Fibroblast of lung (primary cell): ENCODE data around the gene RNASE1. TPM values are rescaled to one million over a fixed set of nuclear protein-coding genes. Genes with fewer than 3 reads are reported as not detected.

Source experiments
- DNase-seq, 2 donors: peaks; one replicate each; pipeline versions ENCODE4 v3.0.0 to v3.0.0-alpha.2; 2010; ENCODE audit warnings: low read depth in 2 of 2
- H2AFZ ChIP-seq: 2 replicates; pipeline ENCODE4 v1.5.1; 2012; ENCODE audit warnings: low read length, control low read depth, inconsistent platforms
- H3K27ac ChIP-seq: 2 replicates; pipeline ENCODE4 v1.5.1; 2011; ENCODE audit warnings: low read length, control low read depth; ENCODE audit not compliant: insufficient read depth
- H3K27me3 ChIP-seq: 2 replicates; pipeline ENCODE4 v1.5.1; 2011; ENCODE audit warnings: mild to moderate bottlenecking, low read length; ENCODE audit not compliant: control insufficient read depth, insufficient read depth
- H3K36me3 ChIP-seq: 2 replicates; pipeline ENCODE4 v1.5.1; 2011; ENCODE audit warnings: low read length; ENCODE audit not compliant: control insufficient read depth, insufficient read depth
- H3K4me1 ChIP-seq: 2 replicates; pipeline ENCODE4 v1.5.1; 2011; ENCODE audit warnings: low read length; ENCODE audit not compliant: control insufficient read depth, insufficient read depth; ENCODE audit errors: extremely low read depth
- H3K4me2 ChIP-seq: 2 replicates; pipeline ENCODE4 v1.5.1; 2011; ENCODE audit warnings: low read length, control low read depth; ENCODE audit not compliant: insufficient read depth; ENCODE audit errors: extremely low read depth
- H3K4me3 ChIP-seq, 4 experiments: fragments of 200-600 bp in 1 of 4; sonication (generic) in 1 of 4; replicated peaks in 1 of 4; 2 replicates each; pipeline ENCODE4 v1.5.1; 2011 to 2016; ENCODE audit warnings: low read length in 4 of 4, low read depth in 3 of 4, mild to moderate bottlenecking in 3 of 4, control low read depth in 2 of 4, inconsistent platforms in 1 of 4, mixed read lengths in 1 of 4; ENCODE audit not compliant: insufficient read depth in 1 of 4; ENCODE audit errors: control extremely low read depth in 1 of 4
- H3K79me2 ChIP-seq: 2 replicates; pipeline ENCODE4 v1.5.1; 2012; ENCODE audit warnings: mild to moderate bottlenecking, low read length, inconsistent platforms; ENCODE audit not compliant: control insufficient read depth, insufficient read depth
- H3K9ac ChIP-seq: 2 replicates; pipeline ENCODE4 v1.5.1; 2011; ENCODE audit warnings: mild to moderate bottlenecking, low read length, control low read depth; ENCODE audit not compliant: insufficient read depth
- H3K9me3 ChIP-seq: 2 replicates; pipeline ENCODE4 v1.5.1; 2012; ENCODE audit warnings: low read depth, low read length; ENCODE audit not compliant: control insufficient read depth, insufficient read depth
- H4K20me1 ChIP-seq: 2 replicates; pipeline ENCODE4 v1.5.1; 2011; ENCODE audit warnings: low read length; ENCODE audit not compliant: control insufficient read depth, insufficient read depth; ENCODE audit errors: extremely low read depth
- EZH2 ChIP-seq: IDR thresholded peaks from 2 replicates; pipeline ENCODE4 v1.5.1; 2012; ENCODE audit warnings: low read length, control low read depth, mild to moderate bottlenecking; ENCODE audit errors: missing control alignments
- polyA plus RNA-seq, 2 donors: library from polyadenylated mRNA; depleted of rRNA in 1 of 2; stranded (reverse) in 1 of 2; unstranded in 1 of 2; fragments of >200 nt; gene quantifications; 2 replicates each; pipeline ENCODE4 v1.2.1, GENCODE V29; 2011 to 2012; ENCODE audit warnings: missing spikeins in 1 of 2
- total RNA-seq: library from RNA; depleted of rRNA; stranded (reverse); fragments of >200 nt; gene quantifications from 2 replicates; pipeline ENCODE4 v1.2.1, GENCODE V29; 2014
- TF ChIP-seq, protein P1 (sequence below), 2 donors: IDR thresholded peaks in 1 of 2; conservative IDR thresholded peaks in 1 of 2; 1 replicate in 1 of 2; 2 replicates in 1 of 2; pipeline ENCODE4 v1.5.1; 2011 to 2012; ENCODE audit warnings: low read length in 2 of 2, control low read depth in 1 of 2, inconsistent platforms in 1 of 2, low read depth in 1 of 2, mild to moderate bottlenecking in 1 of 2

Gene RNASE1
- total and polyA plus RNA-seq, 2 donors (not counting 1 experiment from before 2014, with no cell fraction given), result not detected

DNA sequence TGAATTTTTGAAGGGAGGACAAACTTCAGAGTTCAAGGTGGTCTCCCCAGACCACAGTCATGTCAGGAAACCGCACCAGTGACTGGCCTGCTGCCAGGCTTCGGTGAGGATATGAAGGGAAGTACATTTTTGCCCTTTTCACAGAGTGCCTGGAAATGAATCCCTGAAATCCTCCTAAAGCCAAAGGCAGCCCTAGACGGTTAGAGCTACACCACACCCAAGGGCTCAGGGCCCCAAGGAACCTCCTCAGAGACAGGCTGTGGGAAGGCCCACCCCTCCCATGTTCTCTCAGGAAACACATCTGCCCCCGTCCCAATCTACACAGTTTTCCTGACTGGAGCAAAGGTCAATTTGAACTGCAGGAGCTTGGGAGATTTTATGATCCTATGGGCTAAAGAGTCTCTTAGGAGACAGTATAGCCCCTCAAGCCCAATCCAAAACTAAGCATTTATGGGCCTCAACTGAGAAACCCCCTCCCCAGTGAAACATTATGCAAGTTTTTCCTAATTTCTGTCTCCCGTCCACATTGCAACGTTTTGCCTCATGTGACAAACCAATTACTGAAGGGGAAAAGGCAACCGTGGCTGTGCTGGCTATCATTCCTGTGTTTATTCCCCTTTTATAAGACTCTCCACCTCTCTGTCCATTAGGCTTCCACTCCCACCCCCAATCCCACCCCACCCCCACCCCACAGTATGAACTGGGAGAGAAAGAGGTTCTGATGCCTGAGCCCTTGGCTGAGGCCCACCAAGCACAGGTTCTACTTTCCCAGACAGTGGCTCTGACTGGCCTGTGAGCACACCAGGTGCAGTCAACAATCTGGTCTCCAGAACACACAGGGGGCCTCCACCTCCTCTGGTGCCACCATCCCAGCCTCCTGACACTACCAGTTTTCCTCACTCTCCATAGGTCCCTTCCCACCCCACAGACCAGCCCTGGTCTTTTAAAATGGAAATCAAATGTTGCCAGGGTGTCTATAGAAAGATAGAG, 9.6 kb upstream of the RNASE1 start:
- Histone ChIP-seq H4K20me1 (no peaks in the 10 kb centered on the region), H3K27me3 (no peaks in the 10 kb centered on the region), H3K4me3 (no peak overlapping the region), H3K4me2 (no peak overlapping the region), H3K36me3 (no peaks in the 10 kb centered on the region), H3K79me2 (no peaks in the 10 kb centered on the region), H3K9me3 (no peaks in the 10 kb centered on the region), H2AFZ (no peak overlapping the region), H3K27ac (no peak overlapping the region), H3K4me1 (no peaks in the 10 kb centered on the region), H3K9ac (no peak overlapping the region)
- TF ChIP-seq, protein P1, sequence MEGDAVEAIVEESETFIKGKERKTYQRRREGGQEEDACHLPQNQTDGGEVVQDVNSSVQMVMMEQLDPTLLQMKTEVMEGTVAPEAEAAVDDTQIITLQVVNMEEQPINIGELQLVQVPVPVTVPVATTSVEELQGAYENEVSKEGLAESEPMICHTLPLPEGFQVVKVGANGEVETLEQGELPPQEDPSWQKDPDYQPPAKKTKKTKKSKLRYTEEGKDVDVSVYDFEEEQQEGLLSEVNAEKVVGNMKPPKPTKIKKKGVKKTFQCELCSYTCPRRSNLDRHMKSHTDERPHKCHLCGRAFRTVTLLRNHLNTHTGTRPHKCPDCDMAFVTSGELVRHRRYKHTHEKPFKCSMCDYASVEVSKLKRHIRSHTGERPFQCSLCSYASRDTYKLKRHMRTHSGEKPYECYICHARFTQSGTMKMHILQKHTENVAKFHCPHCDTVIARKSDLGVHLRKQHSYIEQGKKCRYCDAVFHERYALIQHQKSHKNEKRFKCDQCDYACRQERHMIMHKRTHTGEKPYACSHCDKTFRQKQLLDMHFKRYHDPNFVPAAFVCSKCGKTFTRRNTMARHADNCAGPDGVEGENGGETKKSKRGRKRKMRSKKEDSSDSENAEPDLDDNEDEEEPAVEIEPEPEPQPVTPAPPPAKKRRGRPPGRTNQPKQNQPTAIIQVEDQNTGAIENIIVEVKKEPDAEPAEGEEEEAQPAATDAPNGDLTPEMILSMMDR (conservative IDR thresholded peaks at IDR 0.05 in 1 of 2, IDR thresholded peaks at IDR 0.05 in 1 of 2; ENCODE audit: low read depth in 1 of 2, low read length in 2 of 2), result no peak
- no peak for TF ChIP-seq EZH2
- DNase-seq, result no peak

- Histone ChIP-seq H3K9ac (no peak overlapping the region), H2AFZ (no peak overlapping the region), H3K9me3 (no peaks in the 10 kb centered on the region), H3K36me3 (no peaks in the 10 kb centered on the region), H3K4me2 (no peak overlapping the region), H3K4me3 (no peak overlapping the region), H4K20me1 (no peaks in the 10 kb centered on the region), H3K27me3 (no peaks in the 10 kb centered on the region), H3K79me2 (no peaks in the 10 kb centered on the region), H3K27ac (no peak overlapping the region), H3K4me1 (no peaks in the 10 kb centered on the region)
- TF ChIP-seq, protein P1 (conservative IDR thresholded peaks at IDR 0.05 in 1 of 2, IDR thresholded peaks at IDR 0.05 in 1 of 2; ENCODE audit: low read depth in 1 of 2, low read length in 2 of 2), result no peak
- no peak for TF ChIP-seq EZH2
- DNase-seq, result no peak
Observed at GRCh38 chr14:20809917-20810316, 7.3 kb upstream of the RNASE1 start.

GRCh38 chr14:20808162-20808483, 5.5 kb upstream of the RNASE1 start:
- Histone ChIP-seq H3K4me2 (no peak overlapping the region), H3K36me3 (no peaks in the 10 kb centered on the region), H3K27ac (no peak overlapping the region), H3K9me3 (no peaks in the 10 kb centered on the region), H2AFZ (no peak overlapping the region), H4K20me1 (no peaks in the 10 kb centered on the region), H3K9ac (no peak overlapping the region), H3K4me1 (no peaks in the 10 kb centered on the region), H3K27me3 (no peaks in the 10 kb centered on the region), H3K79me2 (no peaks in the 10 kb centered on the region), H3K4me3 (no peak overlapping the region)
- no peak for DNase-seq
- TF ChIP-seq, protein P1 (conservative IDR thresholded peaks at IDR 0.05 in 1 of 2, IDR thresholded peaks at IDR 0.05 in 1 of 2; ENCODE audit: low read depth in 1 of 2, low read length in 2 of 2), result no peak
- no peak for TF ChIP-seq EZH2
